GM21737 (cell line): Measurements from ENCODE around the gene PEX6.
"Not testable (repeated sequence)": the region's sequence is repeated elsewhere in the genome, so short reads cannot be mapped to it uniquely, and the experiment has no call there.

Source experiments
- ATAC-seq: cut with Tn5 transposase; IDR thresholded peaks from one replicate; pipeline ENCODE4 v1.9.1; 2021; ENCODE audit warnings: mild to moderate bottlenecking, moderate library complexity; ENCODE audit not compliant: unreplicated experiment

Gene PEX6

GRCh38 chr6:43001843-43002242 is 22.9 kb upstream of the PEX6 start:
- no peak for ATAC-seq

- ATAC-seq: not testable (repeated sequence)
These were observed 19.2 kb upstream of the PEX6 start for GRCh38 chr6:42998205-42998604.

- ATAC-seq: no peak
These were observed 17.5 kb upstream of the PEX6 start for GRCh38 chr6:42996513-42996912.

- ATAC-seq: no peak
These were observed 14.5 kb upstream of the PEX6 start for GRCh38 chr6:42993445-42993844.

- ATAC-seq: no peak
These were observed 10.9 kb upstream of the PEX6 start for GRCh38 chr6:42989923-42990322.

- ATAC-seq: no peak
These were observed 9.6 kb upstream of the PEX6 start for GRCh38 chr6:42988486-42989020.

GRCh38 chr6:42987533-42988451 is 8.8 kb upstream of the PEX6 start:
- no peak for ATAC-seq

GRCh38 chr6:42984924-42985475 is 6.0 kb upstream of the PEX6 start:
- ATAC-seq: no peak

- ATAC-seq: peak; percentile 94
These were observed 5.3 kb upstream of the PEX6 start, which contains the start of gene PPP2R5D for GRCh38 chr6:42984001-42984923. Gene PPP2R5D (plus strand): TSS chr6:42984570. CDS start chr6:42984678, 108 bp downstream.

GRCh38 chr6:42981836-42982235 is 2.9 kb upstream of the PEX6 start:
- ATAC-seq: no peak

GRCh38 chr6:42979523-42980177 is 669 bp upstream of the PEX6 start:
- ATAC-seq: no peak

GRCh38 chr6:42978487-42978838 is 518 bp downstream of the PEX6 start:
- peak; percentile 4 for ATAC-seq

GRCh38 chr6:42974919-42975505 is 4.0 kb downstream of the PEX6 start:
- ATAC-seq: no peak

- ATAC-seq: no peak
These were observed 5.1 kb downstream of the PEX6 start for GRCh38 chr6:42973926-42974325.

- ATAC-seq: no peak
These were observed 7.1 kb downstream of the PEX6 start for GRCh38 chr6:42971746-42972327.

GRCh38 chr6:42970871-42971612 is 7.9 kb downstream of the PEX6 start:
- ATAC-seq: no peak

GRCh38 chr6:42969934-42970333 is 9.0 kb downstream of the PEX6 start:
- ATAC-seq: no peak

- ATAC-seq: no peak
These were observed 9.6 kb downstream of the PEX6 start for GRCh38 chr6:42969431-42969830.

- ATAC-seq: no peak
These were observed 10.2 kb downstream of the PEX6 start for GRCh38 chr6:42968783-42969182.
